HEK293T (cell line): Measurements from ENCODE around the gene KMT5B.

Experiments used
- CTCF ChIA-PET: fragments of 350-600 bp; formaldehyde crosslinking; extraction: SDS; loops from one replicate; lab custom pipeline; 2021; ENCODE audit warnings: antibody characterized with exemption, inconsistent platforms; lab: Yijun Ruan, JAX
- POLR2A ChIA-PET: fragments of 350-600 bp; formaldehyde crosslinking; extraction: SDS; loops from one replicate; lab custom pipeline; 2020; ENCODE audit warnings: antibody characterized with exemption, inconsistent platforms; lab: Yijun Ruan, JAX
- DNase-seq: peaks from one replicate; pipeline ENCODE4 v3.0.0; 2012; ENCODE audit warnings: mixed read lengths; ENCODE audit errors: extremely low spot score
- ARNT ChIP-seq: fragments of 450-650 bp; IDR thresholded peaks from 2 replicates; pipeline ENCODE4 v1.6.1; 2017; ENCODE audit warnings: mild to moderate bottlenecking
- BHLHE40 ChIP-seq: fragments of 450-650 bp; IDR thresholded peaks from 2 replicates; pipeline ENCODE4 v1.6.1; 2016; ENCODE audit warnings: mild to moderate bottlenecking, moderate library complexity, borderline replicate concordance
- CTBP1 ChIP-seq: fragments of 450-650 bp; IDR thresholded peaks from 2 replicates; pipeline ENCODE4 v1.6.1; 2016; ENCODE audit warnings: borderline replicate concordance
- ELF4 ChIP-seq: fragments of 450-650 bp; IDR thresholded peaks from 2 replicates; pipeline ENCODE4 v1.6.1; 2017; ENCODE audit warnings: antibody characterized with exemption
- FOXA1 ChIP-seq: fragments of 450-650 bp; IDR thresholded peaks from 2 replicates; pipeline ENCODE4 v1.6.1; 2016; ENCODE audit warnings: mild to moderate bottlenecking
- FOXK2 ChIP-seq: fragments of 450-650 bp; IDR thresholded peaks from 2 replicates; pipeline ENCODE4 v1.6.1; 2016; ENCODE audit warnings: mild to moderate bottlenecking
- FOXM1 ChIP-seq: fragments of 450-650 bp; IDR thresholded peaks from 2 replicates; pipeline ENCODE4 v1.6.1; 2017; ENCODE audit warnings: mild to moderate bottlenecking, borderline replicate concordance
- HDGF ChIP-seq: fragments of 450-650 bp; IDR thresholded peaks from 2 replicates; pipeline ENCODE4 v1.6.1; 2017; ENCODE audit warnings: antibody characterized with exemption, borderline replicate concordance
- L3MBTL2 ChIP-seq: fragments of 450-650 bp; conservative IDR thresholded peaks from 2 replicates; pipeline ENCODE4 v1.6.1; 2016; ENCODE audit warnings: mild to moderate bottlenecking
- LEF1 ChIP-seq: fragments of 450-650 bp; IDR thresholded peaks from 2 replicates; pipeline ENCODE4 v1.6.1; 2017; ENCODE audit warnings: mild to moderate bottlenecking, borderline replicate concordance
- NFRKB ChIP-seq: fragments of 450-650 bp; IDR thresholded peaks from 2 replicates; pipeline ENCODE4 v1.6.1; 2016; ENCODE audit warnings: mild to moderate bottlenecking, moderate library complexity
- SP1 ChIP-seq: fragments of 450-650 bp; IDR thresholded peaks from 2 replicates; pipeline ENCODE4 v1.6.1; 2017
- SUZ12 ChIP-seq: fragments of 450-650 bp; IDR thresholded peaks from 2 replicates; pipeline ENCODE4 v1.6.1; 2016; ENCODE audit warnings: mild to moderate bottlenecking
- TARDBP ChIP-seq: fragments of 450-650 bp; IDR thresholded peaks from 2 replicates; pipeline ENCODE4 v1.6.1; 2016
- ZNF384 ChIP-seq: fragments of 450-650 bp; IDR thresholded peaks from 2 replicates; pipeline ENCODE4 v1.6.1; 2016
- TF ChIP-seq, protein P1 (sequence below): fragments of 450-650 bp; IDR thresholded peaks from 2 replicates; pipeline ENCODE4 v1.6.1; 2016

The KMT5B gene

DNA sequence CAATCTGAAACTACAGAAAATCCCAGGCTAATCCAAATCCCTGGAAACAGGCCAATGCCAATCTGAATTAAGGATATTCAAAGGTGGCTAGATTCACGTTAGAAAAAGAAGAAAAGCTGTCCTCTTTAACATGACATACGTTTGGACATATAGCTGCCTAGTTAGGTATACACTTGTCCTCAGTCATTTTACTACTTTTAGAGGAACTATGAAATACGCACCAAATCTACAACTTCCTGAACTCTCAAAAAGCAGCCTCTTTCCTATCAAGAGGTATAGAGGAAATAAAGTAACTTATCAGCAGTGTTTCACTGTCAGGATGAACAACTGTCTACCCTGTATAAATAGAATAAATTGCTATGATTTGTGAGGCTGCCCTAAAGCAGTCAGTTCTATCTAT, 24.0 kb downstream of the KMT5B start:
- ChIA-PET CTCF (no interaction called here), POLR2A (no interaction called here)
- no peak for TF ChIP-seq ELF4
- no peak for TF ChIP-seq L3MBTL2
- TF ChIP-seq, protein P1, sequence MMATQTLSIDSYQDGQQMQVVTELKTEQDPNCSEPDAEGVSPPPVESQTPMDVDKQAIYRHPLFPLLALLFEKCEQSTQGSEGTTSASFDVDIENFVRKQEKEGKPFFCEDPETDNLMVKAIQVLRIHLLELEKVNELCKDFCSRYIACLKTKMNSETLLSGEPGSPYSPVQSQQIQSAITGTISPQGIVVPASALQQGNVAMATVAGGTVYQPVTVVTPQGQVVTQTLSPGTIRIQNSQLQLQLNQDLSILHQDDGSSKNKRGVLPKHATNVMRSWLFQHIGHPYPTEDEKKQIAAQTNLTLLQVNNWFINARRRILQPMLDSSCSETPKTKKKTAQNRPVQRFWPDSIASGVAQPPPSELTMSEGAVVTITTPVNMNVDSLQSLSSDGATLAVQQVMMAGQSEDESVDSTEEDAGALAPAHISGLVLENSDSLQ, result no peak
- no peak for TF ChIP-seq LEF1
- no peak for TF ChIP-seq ARNT
- no peak for TF ChIP-seq BHLHE40
- no peak for TF ChIP-seq FOXK2
- no peak for TF ChIP-seq TARDBP
- no peak for TF ChIP-seq SUZ12
- no peak for TF ChIP-seq ZNF384
- DNase-seq, result no peak

DNA sequence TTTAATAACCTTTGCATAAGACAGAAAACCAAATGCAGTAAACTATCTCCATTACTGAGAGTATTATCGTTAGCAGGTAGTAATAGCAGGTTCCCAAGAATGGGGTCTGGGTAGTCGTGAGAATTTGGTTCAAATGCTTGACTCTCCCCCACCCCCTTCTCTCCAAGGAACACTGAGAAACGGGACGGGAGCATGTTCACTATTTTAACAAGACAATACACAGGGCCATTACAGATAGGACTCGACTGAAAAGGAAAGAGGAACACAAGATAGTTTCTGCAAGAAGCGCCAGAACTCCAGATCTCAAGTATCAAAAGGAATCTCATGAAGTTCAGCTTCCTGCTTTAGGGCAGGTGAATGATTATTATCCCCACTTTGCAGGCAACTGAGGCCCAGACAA, 27.0 kb downstream of the KMT5B start:
- POLR2A ChIA-PET, result no interaction called here
- TF ChIP-seq ZNF384 (no peak), SUZ12 (no peak), TARDBP (no peak)
- CTCF ChIA-PET, result interaction anchor here (0.6 kb wide), 1 partner anchor 9 kb away, joined by 6 read pairs; no protein-coding TSS in a partner anchor
- DNase-seq, result no peak

DNA sequence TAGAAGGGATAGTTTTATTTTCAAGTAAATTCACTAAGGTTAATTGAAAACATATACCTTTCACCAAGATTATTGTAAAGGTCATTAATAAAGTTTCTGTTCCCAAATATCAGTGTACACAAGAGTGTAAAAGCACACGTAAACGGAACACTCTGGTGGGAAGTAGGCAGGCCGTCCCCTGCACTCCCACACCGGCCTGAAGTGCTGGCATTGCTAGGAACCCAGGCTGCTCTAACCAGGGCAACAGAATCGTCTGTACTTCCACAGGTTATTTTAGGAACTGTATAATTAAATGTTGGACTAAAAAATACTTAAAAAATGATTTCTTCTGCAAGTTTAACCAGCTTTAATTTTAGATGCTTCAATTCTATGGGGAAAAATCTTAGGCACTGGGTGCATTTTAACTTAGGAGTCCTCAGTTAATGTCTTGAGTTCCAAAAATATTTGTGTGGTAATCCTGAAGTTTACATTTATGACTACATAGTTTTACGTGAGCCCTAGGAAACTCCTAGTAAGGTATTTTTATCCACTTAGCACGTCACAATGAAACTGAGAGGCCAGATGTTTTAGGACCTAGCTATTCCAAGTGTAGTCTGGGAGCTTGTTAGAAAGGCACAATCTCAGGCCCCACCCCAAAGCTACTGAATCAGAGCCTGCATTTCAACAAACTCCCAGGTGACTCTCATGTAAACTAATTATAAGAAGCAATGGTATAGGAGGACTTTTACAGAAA, 31.2 kb downstream of the KMT5B start:
- CTCF ChIA-PET, result no interaction called here

DNA sequence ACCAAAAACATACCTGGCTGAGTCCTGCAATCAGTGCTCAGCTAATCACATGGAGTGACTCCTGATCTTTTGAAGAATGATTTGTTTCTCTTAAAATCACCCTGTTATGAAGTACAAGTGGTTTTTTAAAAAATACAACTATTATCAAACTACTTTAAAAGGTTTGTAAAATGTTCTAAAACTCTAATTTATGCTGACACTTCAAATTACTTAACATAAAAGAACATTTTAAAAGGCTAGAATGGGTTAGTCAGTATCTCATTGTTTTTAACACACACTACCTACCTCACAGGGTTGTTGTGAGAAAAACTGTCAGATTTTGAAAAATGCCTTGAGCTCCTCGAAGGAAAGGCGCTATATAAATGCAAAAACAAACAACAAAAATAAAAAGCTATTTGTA, 33.2 kb downstream of the KMT5B start:
- DNase-seq, result no peak
- POLR2A ChIA-PET, result no interaction called here
- CTCF ChIA-PET, result no interaction called here
- TF ChIP-seq FOXK2 (no peak), SUZ12 (no peak), LEF1 (no peak), CTBP1 (no peak), TARDBP (no peak), BHLHE40 (no peak), ZNF384 (no peak), FOXA1 (no peak)
- TF ChIP-seq, protein P1, result no peak

More for the DNA sequence above, 31.2 kb downstream of the KMT5B start:
- TF ChIP-seq CTBP1 (no peak), FOXK2 (no peak), HDGF (no peak), BHLHE40 (no peak), FOXM1 (no peak)
- POLR2A ChIA-PET, result no interaction called here
- no peak for DNase-seq

DNA sequence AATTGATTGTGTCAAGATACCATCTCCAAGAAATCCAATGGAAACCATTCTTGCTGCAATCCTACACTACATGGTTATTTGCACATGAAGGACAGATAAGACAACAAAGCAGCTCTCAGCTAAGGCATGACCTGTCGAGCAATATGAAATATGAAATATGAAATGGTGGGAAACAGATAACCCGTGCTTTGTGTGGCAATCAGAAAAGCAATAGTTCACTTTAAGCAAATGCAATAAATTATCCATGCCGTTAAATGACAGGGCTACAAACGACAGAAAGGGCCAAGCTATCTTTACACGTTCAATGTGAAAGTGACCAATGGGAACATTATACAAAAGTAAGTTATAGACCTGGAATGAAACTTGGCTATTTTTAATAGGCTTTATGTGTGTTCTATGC, 35.2 kb downstream of the KMT5B start:
- CTCF ChIA-PET, result no interaction called here
- TF ChIP-seq, protein P1, result no peak
- TF ChIP-seq SP1, result no peak
- TF ChIP-seq HDGF, result no peak
- no peak for TF ChIP-seq FOXK2
- TF ChIP-seq ZNF384, result no peak
- TF ChIP-seq FOXA1, result no peak
- TF ChIP-seq ELF4, result no peak
- no peak for TF ChIP-seq BHLHE40
- no peak for TF ChIP-seq L3MBTL2
- TF ChIP-seq CTBP1, result no peak
- POLR2A ChIA-PET, result no interaction called here
- no peak for DNase-seq

DNA sequence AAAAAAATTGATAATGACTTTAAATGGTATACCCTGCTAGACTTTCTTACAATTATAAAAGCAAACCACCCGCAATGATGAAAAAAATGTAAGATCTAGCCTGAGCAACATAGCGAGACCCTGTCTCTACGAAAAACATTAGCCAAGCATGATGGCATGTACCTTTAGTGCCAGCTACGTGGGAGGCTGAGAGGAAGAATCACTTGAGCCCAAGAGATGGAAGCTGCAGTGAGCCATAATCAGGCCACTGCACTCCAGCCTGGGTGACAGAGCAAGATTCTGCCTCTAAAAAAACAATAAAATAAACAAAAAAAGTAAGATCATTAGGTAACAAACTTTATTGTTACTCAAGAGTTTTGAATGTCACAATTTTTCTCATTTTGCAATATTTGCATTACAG, 39.2 kb downstream of the KMT5B start:
- ChIA-PET POLR2A (no interaction called here), CTCF (interaction anchor here (1.5 kb wide), 1 partner anchor 35 kb away, joined by 5 read pairs; no protein-coding TSS in a partner anchor)
- no peak for DNase-seq
- TF ChIP-seq FOXM1, result no peak
- no peak for TF ChIP-seq NFRKB
- no peak for TF ChIP-seq ZNF384
- no peak for TF ChIP-seq SP1
- TF ChIP-seq ELF4, result no peak
- TF ChIP-seq LEF1, result no peak
- no peak for TF ChIP-seq TARDBP
- TF ChIP-seq HDGF, result no peak
- TF ChIP-seq FOXK2, result no peak
- TF ChIP-seq FOXA1, result no peak
- TF ChIP-seq CTBP1, result no peak
- no peak for TF ChIP-seq L3MBTL2
- TF ChIP-seq, protein P1, result no peak
- no peak for TF ChIP-seq BHLHE40
- TF ChIP-seq ARNT, result no peak
- TF ChIP-seq SUZ12, result no peak
